HG03045 (cell line): ENCODE results near the gene GABARAPL1.
A peak's percentile ranks its signal among the peaks of the same experiment; 100 is the strongest.
"Not testable (repeated sequence)": the region's sequence is repeated elsewhere in the genome, so short reads cannot be mapped to it uniquely, and the experiment has no call there.

ENCODE experiments used
- ATAC-seq: cut with Tn5 transposase; IDR thresholded peaks from one replicate; pipeline ENCODE4 v1.9.1; 2021; ENCODE audit warnings: mild to moderate bottlenecking, moderate library complexity; ENCODE audit not compliant: unreplicated experiment

Gene GABARAPL1

GRCh38 chr12:10212739-10213131, at the start of gene GABARAPL1:
Gene GABARAPL1, plus strand, starts transcription at chr12:10212877. Its CDS starts 253 bp downstream, at chr12:10213130.
- ATAC-seq, result peak; percentile 66

DNA sequence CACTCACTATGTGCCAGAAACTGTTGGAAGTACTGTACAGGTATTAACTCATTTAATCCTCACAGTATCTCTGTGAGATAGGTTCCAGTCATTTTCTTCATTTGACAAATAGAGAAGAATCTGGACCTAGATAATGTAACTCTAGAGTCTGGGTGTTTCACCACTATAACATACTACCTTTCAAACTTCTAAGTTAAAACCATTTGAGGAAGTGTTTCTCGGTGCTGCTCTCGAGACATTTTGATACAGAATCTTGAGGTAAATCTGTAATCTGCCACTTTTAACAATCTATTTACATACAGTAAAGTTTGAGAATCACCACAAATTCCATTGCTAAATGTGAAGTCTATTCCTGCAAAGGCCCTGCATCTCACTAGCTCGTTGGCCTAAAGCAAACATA, 49.6 kb upstream of the GABARAPL1 start:
- ATAC-seq, result no peak

DNA sequence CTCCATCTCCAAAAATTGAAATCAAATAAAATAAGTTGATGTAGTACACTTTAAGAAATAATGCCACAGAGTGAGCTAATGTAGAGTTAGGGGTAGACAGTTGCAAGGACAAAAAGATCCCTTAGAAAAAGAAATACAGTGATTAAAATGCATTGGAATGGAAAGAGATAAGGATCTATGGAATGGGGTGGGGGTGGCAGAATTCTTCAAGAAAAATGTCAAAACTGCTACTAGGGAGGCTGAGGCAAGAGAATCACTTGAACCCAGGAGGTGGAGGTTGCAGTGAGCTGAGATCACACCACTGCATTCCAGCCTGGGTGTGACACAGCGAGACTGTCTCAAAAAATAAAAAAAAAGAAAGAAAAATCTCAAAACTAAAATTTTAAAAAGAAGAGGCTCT, 47.3 kb upstream of the GABARAPL1 start:
- ATAC-seq, result no peak

DNA sequence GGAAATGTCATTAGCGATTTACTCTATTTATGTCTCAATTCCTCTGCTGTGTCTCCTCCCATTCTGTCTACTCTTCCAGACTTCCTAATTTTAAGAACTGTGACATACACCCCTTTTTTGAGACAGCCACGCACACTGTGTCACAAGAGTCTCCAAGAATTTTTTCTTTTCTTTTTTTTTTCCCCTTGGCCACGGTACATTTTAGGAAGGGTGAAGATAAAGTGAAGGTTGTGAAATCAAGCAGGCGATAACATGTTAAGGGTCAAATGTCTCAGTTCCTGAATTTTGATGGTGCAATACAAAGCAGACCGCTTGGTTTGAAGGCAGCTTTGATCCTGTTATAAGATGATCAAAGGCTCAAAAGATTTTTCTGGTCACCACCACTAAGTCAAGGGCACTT, 45.1 kb upstream of the GABARAPL1 start:
- ATAC-seq, result no peak

DNA sequence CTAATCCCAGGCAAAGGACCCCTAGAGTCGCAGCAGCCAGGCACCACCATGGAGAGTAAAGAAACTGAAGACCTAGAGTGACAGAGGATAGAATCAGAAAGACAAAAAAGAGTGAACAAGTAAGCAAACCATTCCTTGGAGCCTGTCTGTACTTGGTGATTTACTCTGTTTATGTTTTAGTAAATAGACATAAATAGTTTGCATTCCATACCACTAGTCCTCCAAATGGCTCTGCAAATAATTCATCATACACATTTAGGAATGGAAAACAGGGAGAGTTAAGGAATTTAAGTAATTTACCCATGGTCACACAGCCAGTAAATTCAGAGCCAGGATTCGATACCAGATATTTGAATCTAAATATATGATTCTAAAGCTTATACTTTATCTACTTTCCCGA, 43.6 kb upstream of the GABARAPL1 start:
- no peak for ATAC-seq

DNA sequence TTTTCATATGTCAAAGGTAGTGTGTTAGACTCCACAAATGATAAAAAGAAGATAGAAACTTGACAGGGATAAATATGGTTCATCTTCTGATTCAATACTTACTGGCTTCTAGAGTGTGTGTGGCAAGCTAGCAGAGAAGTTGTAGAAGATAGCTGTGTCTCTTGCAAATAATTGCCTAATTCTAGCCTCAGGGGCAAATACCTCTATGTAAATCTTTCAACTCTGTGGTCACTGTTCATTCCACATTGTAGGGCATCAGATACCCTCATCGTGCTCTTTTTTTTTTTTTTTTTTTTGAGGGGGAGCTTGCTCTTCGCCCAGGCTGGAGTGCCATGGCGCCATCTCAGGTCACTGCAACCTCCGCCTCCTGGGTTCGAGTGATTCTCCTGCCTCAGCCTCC, 42.5 kb upstream of the GABARAPL1 start:
- no peak for ATAC-seq

DNA sequence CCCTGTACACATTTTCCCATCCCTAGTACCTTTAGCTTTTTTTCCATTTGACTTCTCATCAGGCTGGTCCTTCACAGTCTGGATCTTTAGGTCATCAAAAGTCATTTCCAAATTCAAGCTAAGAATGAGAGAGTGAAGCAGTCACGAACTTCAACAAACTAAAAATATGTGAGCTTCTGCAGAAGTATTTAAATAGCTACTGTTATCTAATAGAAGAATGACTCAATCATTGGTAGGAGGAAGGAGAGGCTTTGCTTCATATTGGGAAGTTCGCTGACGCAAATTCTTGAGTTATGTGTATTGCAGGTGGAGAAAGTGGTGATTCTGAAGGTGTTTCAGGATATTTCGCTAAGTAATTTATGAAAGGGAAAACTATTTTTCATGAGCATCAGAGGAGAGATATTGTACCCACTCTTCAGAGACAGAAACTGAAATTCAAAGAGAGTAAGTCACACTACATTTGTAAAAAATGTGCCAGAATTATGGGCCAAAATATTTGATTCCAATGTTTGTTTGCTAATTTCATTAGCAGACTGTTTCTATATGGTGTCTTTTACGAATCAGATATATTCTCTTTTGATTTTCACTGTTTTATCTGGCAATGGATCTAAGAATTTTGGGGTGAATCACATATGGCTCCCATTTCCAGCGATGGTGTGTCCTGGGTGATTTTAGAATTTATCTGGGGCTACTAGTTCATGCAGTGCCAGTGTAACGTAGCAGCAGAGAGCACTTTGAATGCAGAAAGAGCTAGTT, 40.5 kb upstream of the GABARAPL1 start, which contains the start of gene OLR1:
Gene OLR1 (minus strand): TSS at position 160 of the 756 bp plus-strand sequence. CDS start 55 bp downstream, at position 105.
- no peak for ATAC-seq

- ATAC-seq, result no peak
Observed at GRCh38 chr12:10174986-10175614, 37.6 kb upstream of the GABARAPL1 start.

DNA sequence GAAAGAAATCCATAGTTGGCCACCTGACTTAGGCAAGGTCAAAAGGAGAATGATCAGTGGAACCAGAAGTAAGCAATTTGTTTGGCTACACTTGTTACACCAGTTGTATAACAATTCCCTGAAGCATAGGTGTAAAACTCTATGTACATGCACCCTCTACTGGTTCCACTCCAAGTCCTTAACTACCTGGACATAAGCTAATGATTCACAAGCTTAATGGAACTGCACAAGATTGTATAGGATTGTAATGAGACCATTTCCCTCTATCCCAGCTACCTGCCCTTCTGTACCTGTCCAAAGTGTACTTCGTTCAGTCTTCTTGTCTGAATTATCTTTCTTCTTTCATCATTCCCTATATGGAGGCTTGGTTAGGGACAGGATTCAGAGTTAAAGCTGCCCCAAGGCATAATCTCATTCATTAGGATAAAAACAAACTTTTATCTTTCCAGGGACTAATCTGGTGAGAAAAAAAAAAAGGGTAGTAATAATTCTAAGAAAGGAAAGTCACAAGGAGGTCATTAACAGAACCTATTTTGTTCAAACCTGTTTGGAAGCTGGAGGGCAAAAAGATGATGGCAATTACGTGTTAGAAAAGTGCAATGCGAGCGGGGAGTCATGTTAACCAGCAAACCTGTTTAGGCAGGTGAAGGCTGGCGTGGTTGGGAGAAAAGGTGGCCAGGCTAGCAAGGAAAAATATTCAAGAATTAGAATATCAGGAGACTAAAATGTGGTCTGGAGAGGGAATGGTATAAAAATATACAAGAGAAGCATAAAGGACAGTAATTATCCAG, 36.6 kb upstream of the GABARAPL1 start:
- no peak for ATAC-seq

DNA sequence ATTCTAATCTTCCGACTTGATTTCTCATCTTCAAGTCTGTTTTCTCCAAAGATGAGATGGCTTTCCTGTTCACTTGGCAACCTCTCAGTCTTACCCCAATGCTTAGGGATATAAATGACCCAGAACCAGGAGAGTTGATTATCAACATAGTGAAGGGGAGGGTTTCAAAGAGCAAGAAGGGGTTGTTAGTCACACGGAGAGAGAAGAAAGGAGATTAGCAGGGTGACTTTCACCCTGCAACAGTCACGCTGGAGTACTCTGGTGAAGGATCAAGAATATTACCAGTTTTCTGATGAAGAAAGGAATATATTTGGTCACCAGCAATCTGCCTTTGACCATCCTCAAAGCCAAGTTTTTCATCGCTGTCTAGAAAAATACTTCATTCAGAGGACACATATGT, 33.9 kb upstream of the GABARAPL1 start, which contains the start of gene TMEM52B:
Gene TMEM52B (plus strand): TSS at position 212 of the 400 bp plus-strand sequence. CDS start 543 bp downstream, outside the sequence.
- ATAC-seq, result no peak

- ATAC-seq, result no peak
Observed at GRCh38 chr12:10179776-10180181, 32.9 kb upstream of the GABARAPL1 start.

- no peak for ATAC-seq
Observed at GRCh38 chr12:10182354-10183049, 30.2 kb upstream of the GABARAPL1 start.

- no peak for ATAC-seq
Observed at GRCh38 chr12:10184261-10184843, 28.3 kb upstream of the GABARAPL1 start.

GRCh38 chr12:10186299-10186698, 26.4 kb upstream of the GABARAPL1 start:
- no peak for ATAC-seq

DNA sequence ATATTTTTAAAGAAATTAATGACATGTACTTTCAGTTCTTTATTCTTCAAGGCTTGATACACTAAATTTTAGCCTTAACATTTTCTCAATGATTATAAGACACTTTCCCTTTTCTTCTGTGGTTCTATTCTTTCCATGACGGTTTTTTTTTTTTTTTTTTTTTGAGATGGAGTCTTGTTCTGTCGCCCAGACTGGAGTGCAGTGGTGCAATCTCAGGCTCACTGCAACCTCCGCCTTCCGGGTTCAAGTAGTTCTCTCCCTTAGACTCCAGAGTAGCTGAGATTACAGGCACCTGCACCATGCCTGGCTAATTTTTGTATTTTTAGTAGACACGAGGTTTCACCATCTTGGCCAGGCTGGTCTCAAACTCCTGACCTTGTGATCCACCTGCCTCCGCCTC, 25.7 kb upstream of the GABARAPL1 start:
- not testable (repeated sequence) for ATAC-seq

GRCh38 chr12:10189653-10190052, 23.0 kb upstream of the GABARAPL1 start:
- no peak for ATAC-seq

DNA sequence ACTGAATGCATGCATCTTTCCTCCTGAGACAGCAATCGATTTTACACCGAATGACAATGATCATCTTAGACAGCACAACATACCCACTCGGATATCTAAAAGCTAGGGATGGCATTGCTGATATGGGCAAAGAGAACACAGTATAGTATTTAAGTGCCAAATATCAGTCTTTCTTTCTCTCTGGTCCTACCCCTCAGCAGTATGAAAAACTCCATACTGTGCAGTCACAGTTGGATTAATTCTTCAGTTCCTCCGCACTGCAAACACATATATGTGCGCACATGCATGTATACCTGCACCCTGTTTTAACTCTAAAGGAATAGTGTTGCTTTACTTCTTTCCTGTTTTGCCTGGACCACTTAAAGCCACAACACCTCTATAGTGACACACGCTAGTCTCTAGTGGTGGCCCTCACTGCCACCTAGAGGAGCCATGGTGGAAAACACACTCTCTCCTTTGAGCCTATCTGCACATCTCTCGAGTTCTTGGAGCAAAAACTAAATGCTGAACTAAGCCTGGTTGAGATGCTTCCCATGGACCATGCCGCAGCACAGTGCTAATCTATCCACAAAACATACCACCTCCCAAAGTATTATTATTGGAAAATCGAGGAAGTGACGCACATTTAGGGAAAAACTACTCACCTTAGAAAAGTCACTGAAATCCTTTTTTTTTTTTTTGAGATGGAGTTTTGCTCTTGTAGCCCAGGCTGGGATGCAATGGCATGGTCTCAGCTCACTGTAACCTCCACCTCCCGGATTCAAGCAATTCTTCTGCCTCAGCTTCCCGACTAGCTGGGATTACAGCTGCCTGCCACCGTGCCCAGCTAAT, 21.9 kb upstream of the GABARAPL1 start:
- peak; percentile 71 for ATAC-seq

DNA sequence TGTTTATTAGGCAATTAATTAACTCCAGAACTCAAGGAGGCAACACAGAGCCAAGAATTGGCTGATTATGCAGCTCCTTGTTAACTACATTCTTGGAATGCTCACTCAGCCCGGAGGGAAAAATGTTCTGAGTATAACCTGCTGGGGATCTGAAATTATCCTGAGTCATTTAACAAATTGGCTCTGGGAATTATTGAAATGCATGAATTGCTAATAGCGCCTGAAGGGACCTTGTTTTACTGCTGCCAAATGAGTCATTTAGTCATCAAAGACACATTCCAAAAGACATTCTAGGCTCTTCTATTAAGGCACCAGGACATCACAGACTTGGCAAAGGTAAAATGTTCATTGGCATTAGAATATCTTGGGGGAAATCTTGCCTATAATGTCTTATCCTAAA, 20.8 kb upstream of the GABARAPL1 start:
- no peak for ATAC-seq

- no peak for ATAC-seq
Observed at GRCh38 chr12:10194160-10194670, 18.5 kb upstream of the GABARAPL1 start.
